Measurements from ENCODE around the gene SMCO3.

The SMCO3 gene

GRCh38 chr12:14784471-14784870 lies 29.5 kb downstream of the SMCO3 start:
- no peak overlapping the region for H3K4me3 ChIP-seq (ENCODE audit: low read depth, low read length)
- TF ChIP-seq POLR2A (IDR thresholded peaks at IDR 0.05; ENCODE audit: extremely low read depth, insufficient read length), result no peak
- TF ChIP-seq CTCF (IDR thresholded peaks at IDR 0.05; ENCODE audit: low read depth, low read length), result no peak
- TF ChIP-seq, protein P1, sequence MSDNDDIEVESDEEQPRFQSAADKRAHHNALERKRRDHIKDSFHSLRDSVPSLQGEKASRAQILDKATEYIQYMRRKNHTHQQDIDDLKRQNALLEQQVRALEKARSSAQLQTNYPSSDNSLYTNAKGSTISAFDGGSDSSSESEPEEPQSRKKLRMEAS (IDR thresholded peaks at IDR 0.05; ENCODE audit: low read depth, low read length), result no peak
- TF ChIP-seq MYC (IDR thresholded peaks at IDR 0.05; ENCODE audit: low read depth, low read length), result no peak
- no peak for DNase-seq (ENCODE audit: low read depth)

GRCh38 chr12:14782756-14783155 lies 31.2 kb downstream of the SMCO3 start:
- DNase-seq (ENCODE audit: low read depth), result no peak
- TF ChIP-seq CTCF (IDR thresholded peaks at IDR 0.05; ENCODE audit: low read depth, low read length), result no peak
- TF ChIP-seq MYC (IDR thresholded peaks at IDR 0.05; ENCODE audit: low read depth, low read length), result no peak
- TF ChIP-seq, protein P1 (IDR thresholded peaks at IDR 0.05; ENCODE audit: low read depth, low read length), result no peak
- no peak for TF ChIP-seq POLR2A (IDR thresholded peaks at IDR 0.05; ENCODE audit: extremely low read depth, insufficient read length)
- no peak overlapping the region for H3K4me3 ChIP-seq (ENCODE audit: low read depth, low read length)

DNA sequence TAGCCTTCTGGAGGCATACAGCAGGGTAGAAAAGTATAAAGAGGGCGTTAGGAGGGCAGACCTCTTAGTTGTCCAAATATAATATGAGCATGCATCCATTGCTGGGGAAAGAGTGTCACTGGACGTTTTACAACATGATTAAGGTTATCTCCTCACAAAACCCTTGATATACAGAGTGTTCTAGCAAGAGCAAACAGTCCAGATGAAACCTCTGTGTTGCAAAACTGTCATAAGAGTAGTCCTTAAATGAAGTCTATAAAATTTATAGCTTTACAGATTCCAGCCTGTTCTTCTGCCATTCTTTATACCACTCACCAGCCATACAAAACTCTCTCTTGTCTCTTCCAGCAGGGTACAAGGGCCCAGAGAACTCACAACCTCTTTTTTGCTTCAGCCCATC lies 32.4 kb downstream of the SMCO3 start:
- H3K4me3 ChIP-seq (ENCODE audit: low read depth, low read length), result no peak overlapping the region
- DNase-seq (ENCODE audit: low read depth), result no peak
- TF ChIP-seq, protein P1 (IDR thresholded peaks at IDR 0.05; ENCODE audit: low read depth, low read length), result no peak
- TF ChIP-seq POLR2A (IDR thresholded peaks at IDR 0.05; ENCODE audit: extremely low read depth, insufficient read length), result no peak
- no peak for TF ChIP-seq CTCF (IDR thresholded peaks at IDR 0.05; ENCODE audit: low read depth, low read length)
- no peak for TF ChIP-seq MYC (IDR thresholded peaks at IDR 0.05; ENCODE audit: low read depth, low read length)

- H3K4me3 ChIP-seq (ENCODE audit: low read depth, low read length), result no peak overlapping the region
- no peak for DNase-seq (ENCODE audit: low read depth)
- TF ChIP-seq POLR2A (IDR thresholded peaks at IDR 0.05; ENCODE audit: extremely low read depth, insufficient read length) (no peak), CTCF (IDR thresholded peaks at IDR 0.05; ENCODE audit: low read depth, low read length) (no peak), MYC (IDR thresholded peaks at IDR 0.05; ENCODE audit: low read depth, low read length) (no peak)
- TF ChIP-seq, protein P1 (IDR thresholded peaks at IDR 0.05; ENCODE audit: low read depth, low read length), result no peak
Measured at GRCh38 chr12:14780859-14781258, 33.1 kb downstream of the SMCO3 start.

DNA sequence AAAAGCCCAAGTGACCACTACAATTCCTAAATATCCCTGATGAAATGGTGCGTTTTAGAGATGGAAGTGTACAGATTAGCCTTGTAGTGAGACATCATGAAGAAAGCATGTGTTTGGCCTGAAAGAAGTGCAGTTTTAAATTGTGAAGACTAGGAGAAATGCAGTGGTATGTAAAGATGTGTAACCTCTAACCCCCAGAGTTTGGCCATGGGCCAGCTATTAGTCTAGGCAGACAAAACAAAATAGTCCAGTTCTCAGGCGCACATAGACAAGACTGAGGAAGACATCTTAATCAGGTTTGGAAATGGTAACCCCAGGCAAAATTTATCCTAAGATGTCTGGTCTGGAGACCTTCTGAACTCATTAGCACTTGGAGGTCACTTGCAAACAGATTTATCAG lies 34.1 kb downstream of the SMCO3 start:
- DNase-seq (ENCODE audit: low read depth), result no peak
- H3K4me3 ChIP-seq (ENCODE audit: low read depth, low read length), result no peak overlapping the region
- TF ChIP-seq, protein P1 (IDR thresholded peaks at IDR 0.05; ENCODE audit: low read depth, low read length), result no peak
- TF ChIP-seq POLR2A (IDR thresholded peaks at IDR 0.05; ENCODE audit: extremely low read depth, insufficient read length) (no peak), MYC (IDR thresholded peaks at IDR 0.05; ENCODE audit: low read depth, low read length) (no peak), CTCF (IDR thresholded peaks at IDR 0.05; ENCODE audit: low read depth, low read length) (no peak)

GRCh38 chr12:14777271-14777670 lies 36.7 kb downstream of the SMCO3 start:
- no peak overlapping the region for H3K4me3 ChIP-seq (ENCODE audit: low read depth, low read length)
- DNase-seq (ENCODE audit: low read depth), result no peak
- TF ChIP-seq, protein P1 (IDR thresholded peaks at IDR 0.05; ENCODE audit: low read depth, low read length), result no peak
- TF ChIP-seq CTCF (IDR thresholded peaks at IDR 0.05; ENCODE audit: low read depth, low read length) (no peak), POLR2A (IDR thresholded peaks at IDR 0.05; ENCODE audit: extremely low read depth, insufficient read length) (no peak), MYC (IDR thresholded peaks at IDR 0.05; ENCODE audit: low read depth, low read length) (no peak)

Data from NB4 (cell line).